Right atrium auricular region (tissue), 2 donors: ENCODE results near the gene TBCD. TPM values are rescaled to one million over a fixed set of nuclear protein-coding genes. Genes with fewer than 3 reads are reported as not detected.

Source experiments
- DNase-seq: peaks from one replicate; pipeline ENCODE4 v3.0.0-alpha.2; 2019; ENCODE audit warnings: low spot score
- H3K27ac ChIP-seq, 2 donors: fragments of 200-600 bp; sonication (generic); 1 replicate in 1 of 2; 2 replicates in 1 of 2; pipeline ENCODE4 v1.5.1; 2016 to 2019
- H3K27me3 ChIP-seq, 2 donors: fragments of 200-600 bp; sonication (generic); one replicate each; pipeline versions ENCODE4 v1.5.1 to v1.6.0; 2017 to 2019
- H3K36me3 ChIP-seq: fragments of 200-600 bp; sonication (generic); one replicate; pipeline ENCODE4 v1.5.1; 2016
- H3K4me1 ChIP-seq, 2 donors: fragments of 200-600 bp; sonication (generic); one replicate each; pipeline versions ENCODE4 v1.5.1 to v1.6.0; 2017 to 2019
- H3K4me3 ChIP-seq, 2 donors: fragments of 200-600 bp; sonication (generic); 1 replicate in 1 of 2; 2 replicates in 1 of 2; pipeline ENCODE4 v1.5.1; 2017 to 2019; ENCODE audit warnings: mild to moderate bottlenecking in 1 of 2, moderate library complexity in 1 of 2
- H3K9me3 ChIP-seq, 2 donors: fragments of 200-600 bp; sonication (generic); one replicate each; pipeline ENCODE4 v1.5.1; 2019
- total RNA-seq, 2 donors: library from RNA; depleted of rRNA; stranded (reverse); fragments of >200 nt; gene quantifications; one replicate each; pipeline ENCODE4 v1.1.0, GENCODE V29; 2016
- TF ChIP-seq, protein P1 (sequence below), 2 donors: fragments of 200-600 bp; sonication (generic); IDR thresholded peaks; one replicate each; pipeline ENCODE4 v1.5.1; 2019; ENCODE audit warnings: antibody characterized with exemption in 2 of 2

TBCD gene
- total RNA-seq, 2 donors from 2014 or later: 19.4 to 29.6 TPM

DNA sequence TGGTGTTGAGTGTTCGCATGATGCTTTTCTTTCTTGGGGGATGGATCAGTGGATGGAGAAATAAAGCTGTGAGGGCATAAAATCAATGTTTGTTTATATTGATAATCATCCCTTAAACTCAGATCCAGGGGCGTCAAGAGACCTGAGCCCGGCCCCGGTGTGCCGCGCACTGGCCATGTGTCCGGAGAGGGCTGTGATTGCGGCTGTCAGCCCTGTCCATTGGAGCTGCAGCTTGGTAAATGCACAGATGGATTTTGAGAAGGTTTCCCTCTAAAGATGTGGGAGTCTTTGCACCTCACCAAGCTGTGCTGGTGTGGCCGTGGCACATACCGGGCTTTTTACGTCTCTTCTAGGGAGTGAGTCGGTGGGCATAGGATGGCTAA lies 109.5 kb downstream of the TBCD start:
- peaks cover 0 to 40% of the 10 kb centered on the region in 2 donors for H3K4me1 ChIP-seq
- H3K4me3 ChIP-seq: no peak overlapping the region
- H3K27me3 ChIP-seq: no peaks in the 10 kb centered on the region
- no peaks in the 10 kb centered on the region for H3K9me3 ChIP-seq
- TF ChIP-seq, protein P1, sequence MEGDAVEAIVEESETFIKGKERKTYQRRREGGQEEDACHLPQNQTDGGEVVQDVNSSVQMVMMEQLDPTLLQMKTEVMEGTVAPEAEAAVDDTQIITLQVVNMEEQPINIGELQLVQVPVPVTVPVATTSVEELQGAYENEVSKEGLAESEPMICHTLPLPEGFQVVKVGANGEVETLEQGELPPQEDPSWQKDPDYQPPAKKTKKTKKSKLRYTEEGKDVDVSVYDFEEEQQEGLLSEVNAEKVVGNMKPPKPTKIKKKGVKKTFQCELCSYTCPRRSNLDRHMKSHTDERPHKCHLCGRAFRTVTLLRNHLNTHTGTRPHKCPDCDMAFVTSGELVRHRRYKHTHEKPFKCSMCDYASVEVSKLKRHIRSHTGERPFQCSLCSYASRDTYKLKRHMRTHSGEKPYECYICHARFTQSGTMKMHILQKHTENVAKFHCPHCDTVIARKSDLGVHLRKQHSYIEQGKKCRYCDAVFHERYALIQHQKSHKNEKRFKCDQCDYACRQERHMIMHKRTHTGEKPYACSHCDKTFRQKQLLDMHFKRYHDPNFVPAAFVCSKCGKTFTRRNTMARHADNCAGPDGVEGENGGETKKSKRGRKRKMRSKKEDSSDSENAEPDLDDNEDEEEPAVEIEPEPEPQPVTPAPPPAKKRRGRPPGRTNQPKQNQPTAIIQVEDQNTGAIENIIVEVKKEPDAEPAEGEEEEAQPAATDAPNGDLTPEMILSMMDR (IDR thresholded peaks at IDR 0.05): no peak
- no peak for DNase-seq
- H3K36me3 ChIP-seq: no peaks in the 10 kb centered on the region
- no peak overlapping the region for H3K27ac ChIP-seq

DNA sequence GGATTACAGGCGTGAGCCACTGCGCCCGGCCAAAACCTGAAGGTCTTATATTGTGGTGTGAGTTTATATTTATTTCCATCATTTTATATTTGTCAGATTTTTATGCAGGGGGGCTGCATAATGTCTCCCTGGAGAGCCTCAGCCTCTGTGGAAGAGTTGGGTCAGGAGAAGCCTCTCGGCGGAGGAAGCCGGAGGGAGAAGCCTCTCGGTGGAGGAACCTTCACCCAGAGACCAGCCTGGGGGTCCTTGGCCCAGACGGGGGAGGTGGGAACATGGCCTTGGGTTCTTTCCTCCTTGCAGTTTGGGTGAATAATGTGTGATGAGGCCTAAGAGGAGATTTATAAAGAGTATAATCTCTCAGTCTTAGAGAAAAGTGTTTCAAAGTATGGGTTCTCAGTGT lies 110.3 kb downstream of the TBCD start:
- Histone ChIP-seq H3K27me3 (no peaks in the 10 kb centered on the region), H3K4me1 (peaks cover 0 to 49% of the 10 kb centered on the region in 2 donors), H3K9me3 (no peaks in the 10 kb centered on the region), H3K4me3 (no peak overlapping the region), H3K36me3 (no peaks in the 10 kb centered on the region), H3K27ac (no peak overlapping the region)
- DNase-seq: no peak
- TF ChIP-seq, protein P1 (IDR thresholded peaks at IDR 0.05): no peak

DNA sequence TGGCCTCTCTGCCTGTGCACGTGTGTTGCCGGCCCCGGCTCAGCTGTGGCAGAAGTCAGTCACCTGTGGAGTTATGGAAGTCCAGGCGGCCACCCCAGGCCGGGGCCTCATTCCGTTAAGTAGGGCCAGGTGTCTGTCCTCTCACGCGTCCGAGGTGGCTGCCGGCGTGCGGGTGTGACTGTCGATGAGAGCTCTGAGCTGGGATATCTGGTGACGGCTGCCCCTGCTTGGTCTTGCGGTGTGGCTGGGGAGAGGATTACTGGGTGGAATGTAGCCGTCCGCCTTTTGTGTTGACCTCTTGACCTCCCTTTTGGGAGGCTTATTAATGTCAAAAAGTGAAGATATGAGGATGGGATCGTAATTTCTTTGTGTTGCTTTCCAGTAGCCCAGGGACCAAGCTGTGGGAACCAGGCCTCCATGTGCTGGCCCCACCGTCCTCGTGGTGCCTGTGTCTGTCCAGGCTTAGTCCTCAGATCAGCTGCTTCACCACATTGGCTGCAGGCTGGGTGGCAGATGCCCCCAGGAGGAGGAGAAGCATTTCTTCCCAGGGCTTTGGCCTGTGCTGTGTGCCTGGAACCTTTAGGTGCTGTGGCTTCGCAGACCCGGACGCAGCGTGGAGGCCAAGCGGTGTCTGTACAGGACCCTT lies 111.0 kb downstream of the TBCD start:
- no peaks in the 10 kb centered on the region for H3K27me3 ChIP-seq
- H3K27ac ChIP-seq: no peak overlapping the region
- H3K4me1 ChIP-seq: peaks cover 0 to 49% of the 10 kb centered on the region in 2 donors
- DNase-seq: no peak
- H3K9me3 ChIP-seq: no peaks in the 10 kb centered on the region
- H3K4me3 ChIP-seq: no peak overlapping the region
- no peaks in the 10 kb centered on the region for H3K36me3 ChIP-seq
- TF ChIP-seq, protein P1 (IDR thresholded peaks at IDR 0.05): no peak

DNA sequence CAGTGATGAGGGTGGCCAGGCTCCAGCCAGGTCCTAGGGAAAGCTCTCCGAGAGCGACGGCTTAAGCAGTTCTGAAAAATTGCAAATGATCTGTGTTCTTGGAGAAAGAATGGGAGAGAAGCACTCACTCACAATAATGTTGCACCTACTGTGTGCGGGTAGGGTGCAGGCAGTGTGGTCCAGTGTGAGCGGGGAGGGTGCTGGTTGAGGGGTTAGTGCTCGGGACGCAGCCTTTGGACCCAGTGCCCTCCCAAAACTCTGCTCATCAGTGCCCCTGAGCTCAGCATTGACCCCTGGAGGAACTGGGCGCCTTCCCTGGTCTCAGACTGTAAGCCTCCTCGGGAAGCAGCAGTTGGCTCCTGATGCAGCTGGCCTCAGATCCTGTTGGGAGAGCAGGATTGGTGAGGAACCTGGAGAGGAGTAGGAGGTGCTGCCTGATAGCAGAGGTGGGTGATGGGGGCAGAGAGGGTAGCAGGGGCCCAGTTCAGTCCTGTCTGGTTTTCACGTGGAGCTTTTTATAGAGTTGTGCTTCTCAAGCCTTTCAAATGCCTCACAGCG lies 111.6 kb downstream of the TBCD start:
- no peak for DNase-seq
- peaks cover 0 to 49% of the 10 kb centered on the region in 2 donors for H3K4me1 ChIP-seq
- no peaks in the 10 kb centered on the region for H3K9me3 ChIP-seq
- TF ChIP-seq, protein P1 (IDR thresholded peaks at IDR 0.05): no peak
- no peaks in the 10 kb centered on the region for H3K36me3 ChIP-seq
- no peak overlapping the region for H3K27ac ChIP-seq
- H3K27me3 ChIP-seq: no peaks in the 10 kb centered on the region
- H3K4me3 ChIP-seq: no peak overlapping the region

DNA sequence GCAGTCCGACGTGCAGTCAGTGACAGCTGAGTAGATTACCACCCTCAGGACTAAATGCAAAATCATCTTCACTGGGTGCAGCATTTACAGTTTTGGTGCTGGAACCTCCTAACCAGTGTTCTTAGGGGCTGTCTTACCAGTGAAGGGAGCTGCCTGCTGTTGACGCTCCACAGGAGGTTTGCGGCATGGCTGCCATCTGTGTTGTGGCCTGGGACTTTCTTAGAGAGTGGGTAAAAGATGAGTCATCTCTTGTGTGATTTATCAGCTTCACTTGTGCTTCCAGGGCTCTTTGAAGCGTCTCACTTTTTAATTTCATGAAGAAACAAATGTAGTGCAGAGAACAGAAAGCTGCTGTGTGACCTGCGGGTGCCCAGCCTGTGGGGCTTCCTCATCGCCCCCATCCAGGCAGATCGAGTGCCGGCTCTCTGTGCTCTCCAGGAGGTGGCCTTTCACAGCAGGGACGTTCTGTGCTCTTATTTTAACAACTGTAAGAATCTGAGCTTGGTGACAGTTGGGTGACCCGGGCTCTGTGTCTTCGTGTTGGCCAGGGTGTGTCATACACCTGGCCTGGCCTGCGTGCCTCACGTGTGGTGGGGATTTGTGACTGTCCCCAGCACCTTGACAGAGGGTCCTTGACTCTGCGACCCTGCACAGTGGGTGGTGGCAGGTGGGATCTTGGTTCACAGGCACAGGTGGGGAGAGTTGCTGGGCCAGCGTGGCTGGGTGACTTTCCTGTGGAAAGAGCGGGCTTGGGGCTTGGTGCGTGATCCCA lies 112.3 kb downstream of the TBCD start:
- H3K4me3 ChIP-seq: no peak overlapping the region
- no peaks in the 10 kb centered on the region for H3K36me3 ChIP-seq
- no peak for DNase-seq
- H3K27ac ChIP-seq: no peak overlapping the region
- H3K27me3 ChIP-seq: no peaks in the 10 kb centered on the region
- H3K9me3 ChIP-seq: no peaks in the 10 kb centered on the region
- peaks cover 0 to 49% of the 10 kb centered on the region in 2 donors for H3K4me1 ChIP-seq
- TF ChIP-seq, protein P1 (IDR thresholded peaks at IDR 0.05): no peak
